Measurements from ENCODE around the gene COPS7A.

COPS7A gene

DNA sequence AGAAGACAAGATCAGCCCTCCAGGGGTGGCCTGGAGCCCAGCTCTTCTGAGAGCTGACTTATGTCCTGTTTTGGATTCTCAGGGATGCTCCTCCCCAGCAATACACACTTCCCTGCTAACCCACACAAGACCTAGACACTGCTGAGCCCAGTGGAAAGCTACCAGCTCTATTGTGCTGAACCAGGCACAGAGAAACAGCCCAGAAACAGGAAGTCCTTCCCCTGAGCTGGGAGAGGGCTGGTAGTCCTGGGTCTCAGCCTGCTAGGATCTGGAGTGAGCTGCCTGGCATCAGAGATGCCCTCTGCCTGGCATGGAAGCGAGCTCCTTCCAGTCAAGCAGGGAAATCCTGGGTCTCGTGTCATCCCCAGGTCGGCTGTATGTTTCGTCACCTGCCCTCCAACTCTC is 47.2 kb downstream of the COPS7A start:
- no peak for DNase-seq

GRCh38 chr12:6771509-6772330 is 47.9 kb downstream of the COPS7A start:
- no peak for DNase-seq

DNA sequence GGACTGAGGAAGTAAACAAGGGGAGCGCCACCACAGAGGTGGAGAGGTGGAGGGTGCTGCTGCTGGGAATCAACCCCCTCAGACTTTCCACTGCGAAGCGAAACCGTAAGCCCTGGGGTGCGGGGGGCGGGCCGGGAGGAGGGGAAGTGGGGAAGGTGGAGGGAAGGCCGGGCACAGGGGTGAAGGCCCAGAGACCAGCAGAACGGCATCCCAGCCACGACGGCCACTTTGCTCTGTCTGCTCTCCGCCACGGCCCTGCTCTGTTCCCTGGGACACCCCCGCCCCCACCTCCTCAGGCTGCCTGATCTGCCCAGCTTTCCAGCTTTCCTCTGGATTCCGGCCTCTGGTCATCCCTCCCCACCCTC is 48.5 kb downstream of the COPS7A start, which contains the start of gene LAG3:
Gene LAG3 (plus strand): TSS at position 190 of the 365 bp plus-strand sequence. CDS start 333 bp downstream, outside the sequence.
- DNase-seq, result no peak

- DNase-seq, result no peak
Measured at GRCh38 chr12:6772726-6773589, 49.1 kb downstream of the COPS7A start.

DNA sequence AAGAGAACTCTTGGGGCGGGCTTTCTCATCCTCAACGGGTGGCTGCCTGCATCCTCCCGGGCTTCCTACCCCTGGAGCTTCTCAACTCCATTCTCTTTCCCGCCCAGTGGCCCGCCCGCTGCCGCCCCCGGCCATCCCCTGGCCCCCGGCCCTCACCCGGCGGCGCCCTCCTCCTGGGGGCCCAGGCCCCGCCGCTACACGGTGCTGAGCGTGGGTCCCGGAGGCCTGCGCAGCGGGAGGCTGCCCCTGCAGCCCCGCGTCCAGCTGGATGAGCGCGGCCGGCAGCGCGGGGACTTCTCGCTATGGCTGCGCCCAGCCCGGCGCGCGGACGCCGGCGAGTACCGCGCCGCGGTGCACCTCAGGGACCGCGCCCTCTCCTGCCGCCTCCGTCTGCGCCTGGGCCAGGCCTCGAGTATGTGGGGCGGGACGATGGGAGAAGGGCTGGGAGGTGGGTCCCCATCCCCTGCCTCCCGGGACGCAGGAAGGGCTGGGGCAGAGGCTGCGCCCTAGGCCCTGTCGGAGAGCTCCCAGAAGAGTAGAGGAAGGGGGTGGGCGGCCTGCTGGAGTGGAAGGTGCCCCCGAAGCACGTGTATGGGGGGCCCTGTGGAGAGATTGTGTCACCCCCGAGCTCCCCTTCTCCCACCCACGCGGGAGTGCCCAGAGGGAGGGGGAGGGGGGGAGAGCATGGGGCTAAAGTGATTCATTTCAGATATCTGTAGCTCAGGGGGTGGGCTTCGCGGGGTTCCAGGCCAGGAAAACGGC is 49.9 kb downstream of the COPS7A start:
- DNase-seq, result no peak

DNA sequence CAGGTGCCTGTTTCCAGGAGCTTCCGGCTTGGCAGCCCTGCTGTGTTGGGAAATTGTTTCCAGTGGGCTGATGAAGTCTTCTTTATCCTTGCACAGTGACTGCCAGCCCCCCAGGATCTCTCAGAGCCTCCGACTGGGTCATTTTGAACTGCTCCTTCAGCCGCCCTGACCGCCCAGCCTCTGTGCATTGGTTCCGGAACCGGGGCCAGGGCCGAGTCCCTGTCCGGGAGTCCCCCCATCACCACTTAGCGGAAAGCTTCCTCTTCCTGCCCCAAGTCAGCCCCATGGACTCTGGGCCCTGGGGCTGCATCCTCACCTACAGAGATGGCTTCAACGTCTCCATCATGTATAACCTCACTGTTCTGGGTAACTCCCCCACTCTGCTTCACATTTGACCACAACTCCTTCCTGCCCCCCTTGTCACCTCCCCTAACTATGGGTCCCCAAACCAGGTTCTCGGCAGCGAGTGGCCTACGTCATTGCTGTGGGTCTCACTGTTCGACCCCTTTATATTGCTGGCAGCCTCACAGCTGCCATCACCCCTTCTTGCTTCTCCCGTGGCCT is 50.7 kb downstream of the COPS7A start:
- no peak for DNase-seq

DNA sequence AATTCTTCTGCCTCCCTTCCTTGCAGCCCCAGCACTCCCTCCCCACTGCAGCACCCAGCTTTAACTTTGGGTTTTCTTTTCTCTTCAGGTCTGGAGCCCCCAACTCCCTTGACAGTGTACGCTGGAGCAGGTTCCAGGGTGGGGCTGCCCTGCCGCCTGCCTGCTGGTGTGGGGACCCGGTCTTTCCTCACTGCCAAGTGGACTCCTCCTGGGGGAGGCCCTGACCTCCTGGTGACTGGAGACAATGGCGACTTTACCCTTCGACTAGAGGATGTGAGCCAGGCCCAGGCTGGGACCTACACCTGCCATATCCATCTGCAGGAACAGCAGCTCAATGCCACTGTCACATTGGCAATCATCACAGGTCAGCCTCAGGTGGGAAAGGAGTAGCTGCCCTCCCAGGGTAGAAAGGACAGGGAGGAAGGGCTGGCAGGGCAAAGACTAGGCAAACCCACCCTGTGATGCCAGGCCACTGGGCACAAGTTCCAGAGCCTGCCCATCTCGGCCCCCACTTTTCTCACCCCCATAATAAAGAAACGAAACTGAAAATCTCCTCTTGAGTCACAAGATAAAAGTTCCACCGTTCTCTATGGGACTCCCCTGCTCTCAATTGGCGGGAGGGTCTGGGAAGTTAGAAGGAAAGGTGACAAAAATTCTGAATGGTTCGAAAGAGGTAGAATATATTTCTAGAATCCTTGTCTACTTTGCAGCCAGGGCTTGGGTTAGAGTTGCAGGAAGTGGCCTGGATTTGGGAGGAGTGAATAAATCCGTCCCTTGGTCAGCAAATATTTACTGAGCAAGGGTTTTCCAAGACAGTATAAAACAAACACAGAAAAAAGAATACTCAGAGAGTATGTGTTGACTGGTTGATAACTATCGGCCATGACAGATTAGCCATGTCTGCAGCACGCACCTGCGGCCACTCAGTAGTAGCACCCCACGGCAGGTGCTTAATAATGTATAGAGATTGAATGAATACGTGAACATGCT is 51.6 kb downstream of the COPS7A start:
- DNase-seq, result no peak

DNA sequence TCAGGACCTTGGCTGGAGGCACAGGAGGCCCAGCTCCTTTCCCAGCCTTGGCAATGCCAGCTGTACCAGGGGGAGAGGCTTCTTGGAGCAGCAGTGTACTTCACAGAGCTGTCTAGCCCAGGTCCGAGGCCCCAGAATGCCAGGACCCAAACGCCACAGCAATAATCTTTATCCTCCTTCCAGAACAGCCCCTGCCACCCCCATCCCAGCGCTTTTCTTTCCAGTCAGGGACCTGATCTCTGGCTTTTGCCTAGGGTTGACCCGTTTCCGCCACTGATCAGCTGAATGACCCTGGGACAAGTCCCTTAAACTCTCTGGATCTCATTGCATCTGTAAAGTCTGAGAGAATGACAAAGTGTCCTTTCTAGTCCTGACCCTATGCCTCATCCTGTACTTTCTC is 53.5 kb downstream of the COPS7A start:
- DNase-seq, result no peak

DNA sequence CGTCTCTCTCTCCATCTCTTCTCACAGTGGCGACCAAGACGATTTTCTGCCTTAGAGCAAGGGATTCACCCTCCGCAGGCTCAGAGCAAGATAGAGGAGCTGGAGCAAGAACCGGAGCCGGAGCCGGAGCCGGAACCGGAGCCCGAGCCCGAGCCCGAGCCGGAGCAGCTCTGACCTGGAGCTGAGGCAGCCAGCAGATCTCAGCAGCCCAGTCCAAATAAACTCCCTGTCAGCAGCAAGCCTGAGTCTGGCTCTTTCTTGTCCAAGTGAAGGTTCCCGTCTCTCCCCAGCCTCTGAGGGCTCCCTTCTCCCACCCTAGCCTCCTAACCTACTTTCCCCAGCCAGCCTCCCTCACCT is 54.3 kb downstream of the COPS7A start:
- no peak for DNase-seq

GRCh38 chr12:6778574-6779550 is 55.0 kb downstream of the COPS7A start:
- peak; percentile 76 for DNase-seq

DNA sequence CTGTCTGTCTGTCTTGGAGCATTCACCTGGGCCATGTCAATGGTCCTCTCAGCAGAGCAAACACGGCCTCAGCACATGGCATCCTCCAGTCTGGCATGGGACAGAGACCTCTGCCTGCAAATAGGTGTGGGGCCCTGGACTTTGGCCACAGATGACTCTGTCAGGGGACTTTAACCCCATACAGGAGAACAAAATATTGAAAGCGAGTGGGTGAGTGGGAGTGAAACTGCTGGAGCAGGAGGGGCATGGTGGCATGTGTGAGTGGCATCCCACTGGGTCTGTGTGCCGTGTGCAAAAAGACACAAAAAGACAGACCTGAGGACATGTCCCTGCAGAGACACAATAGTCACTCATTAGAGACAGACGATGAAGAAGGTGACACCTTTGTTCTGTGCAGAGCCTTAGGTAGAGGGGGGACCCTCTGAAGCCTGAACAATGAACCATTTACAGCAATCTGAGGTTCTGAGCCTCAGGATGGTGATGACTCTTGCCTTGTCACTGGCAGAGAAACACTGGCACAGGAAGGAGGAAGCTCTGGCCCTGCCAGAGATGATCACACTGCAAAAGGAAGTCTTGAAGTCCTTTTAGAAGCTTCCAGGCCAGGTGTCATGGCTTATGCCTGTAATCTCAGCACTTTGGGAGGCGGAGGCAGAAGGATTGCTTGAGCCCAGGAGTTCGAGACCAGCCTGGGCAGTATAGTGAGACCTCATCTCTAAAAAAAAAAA is 56.0 kb downstream of the COPS7A start:
- DNase-seq, result no peak

- DNase-seq, result no peak
Measured at GRCh38 chr12:6780573-6780972, 56.7 kb downstream of the COPS7A start.
